Cortex of kidney (tissue), 1 donor: ENCODE measurements around the gene LAPTM4A.
"Not testable (repeated sequence)": the region's sequence is repeated elsewhere in the genome, so short reads cannot be mapped to it uniquely, and the experiment has no call there.

Experiments
- DNase-seq: peaks from one replicate; lab custom pipeline; 2025; lab: John Stamatoyannopoulos, UW

Gene LAPTM4A

DNA sequence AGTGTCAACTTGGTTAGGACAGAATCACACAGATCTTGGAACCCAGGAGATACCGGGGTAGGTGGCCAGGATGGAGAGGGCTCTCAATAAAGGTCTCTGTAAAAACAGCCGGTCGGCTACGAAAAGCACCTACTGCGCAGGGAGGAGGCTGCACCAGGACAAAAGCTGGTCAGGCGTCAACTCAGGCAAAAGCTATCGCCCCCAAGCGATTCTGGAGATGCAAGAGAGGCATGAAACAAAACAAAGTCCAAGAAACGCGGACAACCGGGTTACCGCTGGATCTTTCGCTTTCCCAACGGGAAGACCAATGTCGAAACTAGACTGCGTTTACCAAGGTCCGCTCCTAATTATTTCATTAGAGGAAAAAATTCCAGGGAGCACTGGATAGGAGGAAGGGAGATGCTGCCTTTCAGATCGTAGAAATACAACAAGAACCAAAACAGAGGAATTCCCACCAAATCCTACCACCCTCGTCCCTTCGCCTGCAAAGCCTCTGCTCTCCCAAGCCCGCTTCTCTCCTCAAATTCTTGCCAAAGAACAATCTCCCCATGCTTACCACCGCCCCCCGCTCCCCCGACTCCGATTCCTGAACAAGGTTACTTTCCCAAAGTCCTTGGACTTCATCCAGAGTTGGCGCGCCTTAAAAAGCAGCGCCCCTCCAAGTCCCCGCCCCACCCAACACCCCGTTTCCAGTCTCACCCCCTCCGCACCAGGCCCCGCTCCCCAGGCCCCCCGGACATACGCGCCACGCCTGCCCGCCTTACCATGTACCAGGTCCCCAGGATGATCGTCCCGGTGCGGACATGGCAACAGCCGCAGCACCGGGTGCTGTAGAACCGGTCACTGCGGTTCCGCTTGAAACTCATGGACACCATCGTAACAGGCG is 539 bp downstream of the LAPTM4A start:
- DNase-seq, result no peak

DNA sequence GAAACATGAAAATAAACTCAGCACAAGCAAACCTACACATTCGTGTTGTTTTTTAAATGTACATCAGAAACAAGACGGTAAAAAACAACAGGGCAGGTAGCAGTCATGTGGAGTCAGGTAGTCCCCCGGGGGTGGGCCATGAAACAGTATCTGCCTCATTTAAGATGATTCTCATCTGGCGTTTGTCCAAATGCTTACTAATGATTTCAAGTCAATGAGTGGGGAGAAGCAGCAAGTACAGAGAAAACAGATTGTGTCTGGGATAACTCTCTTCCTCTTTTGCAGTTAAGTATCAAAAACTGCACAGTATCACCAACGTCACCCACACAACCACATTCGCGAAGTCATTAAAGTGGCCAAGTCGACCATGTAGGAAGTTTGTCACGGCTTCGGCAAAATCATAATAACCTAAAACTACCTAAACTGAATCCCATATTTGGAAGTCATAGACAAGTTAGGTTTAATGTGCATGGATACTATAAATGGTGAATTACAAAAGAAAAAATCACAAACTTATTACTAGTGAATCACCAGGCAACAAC is 1.3 kb downstream of the LAPTM4A start:
- DNase-seq, result no peak

DNA sequence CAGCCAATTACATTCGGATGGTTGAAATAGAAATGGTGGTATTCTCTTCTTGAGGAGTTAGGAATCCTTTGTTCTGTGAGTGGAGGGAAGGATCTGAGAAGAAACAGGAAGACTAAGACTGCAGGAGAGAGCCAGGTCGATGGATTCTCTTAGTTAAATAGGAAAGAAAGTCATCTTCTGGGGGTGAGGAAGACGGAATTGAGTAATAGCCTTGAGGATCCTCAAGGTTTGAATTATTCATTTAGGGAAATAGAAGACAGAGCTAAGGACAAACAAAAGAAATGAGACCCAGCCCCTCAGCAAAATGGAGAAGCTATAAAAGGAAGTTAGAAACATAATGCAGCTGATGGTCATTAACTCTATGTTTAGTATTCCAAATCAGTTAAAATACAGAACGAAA is 1.8 kb downstream of the LAPTM4A start:
- DNase-seq, result no peak

DNA sequence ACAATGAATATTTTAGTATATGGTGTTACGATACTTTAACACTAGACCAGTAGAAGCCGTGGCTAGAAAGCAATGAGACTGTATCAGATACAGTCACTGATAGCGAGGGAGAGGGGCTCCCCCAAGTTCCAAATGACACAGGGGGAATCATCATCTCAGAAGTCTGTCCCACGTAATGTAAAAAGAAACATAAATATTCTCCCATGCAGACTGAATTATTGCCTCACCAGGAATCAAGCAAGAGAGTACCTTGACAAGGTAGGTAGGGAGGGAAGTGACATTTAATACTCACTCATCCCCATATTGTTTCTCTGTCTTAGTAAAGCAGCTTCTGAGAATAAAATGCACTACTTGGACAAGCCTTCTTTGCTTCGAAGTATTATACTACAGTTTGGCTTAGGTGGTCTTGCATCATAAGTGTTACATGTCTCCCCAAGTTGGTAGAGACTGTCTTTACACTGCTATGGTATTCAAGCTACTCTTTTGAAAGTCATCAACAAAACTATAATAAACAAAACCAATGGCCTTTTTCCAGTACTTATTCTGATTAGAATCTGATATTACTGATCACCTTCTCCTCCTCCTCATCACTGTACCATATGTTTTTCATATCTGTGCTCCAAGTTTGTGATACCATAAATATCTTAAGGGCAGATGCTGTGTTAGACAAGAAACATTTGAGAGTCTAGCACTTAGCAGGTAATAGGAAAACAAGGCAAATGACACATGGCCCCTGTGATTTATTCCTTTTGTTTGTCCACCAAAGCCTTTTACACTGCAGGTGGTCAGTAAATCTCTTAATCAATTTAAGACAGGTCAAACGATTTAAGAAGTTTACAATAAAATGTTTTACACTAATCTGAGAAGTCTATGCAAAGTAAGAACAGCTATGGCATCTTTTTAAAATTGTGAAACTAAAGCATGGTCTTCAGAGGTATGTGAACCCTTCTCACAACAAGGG is 2.7 kb downstream of the LAPTM4A start:
- DNase-seq, result no peak

DNA sequence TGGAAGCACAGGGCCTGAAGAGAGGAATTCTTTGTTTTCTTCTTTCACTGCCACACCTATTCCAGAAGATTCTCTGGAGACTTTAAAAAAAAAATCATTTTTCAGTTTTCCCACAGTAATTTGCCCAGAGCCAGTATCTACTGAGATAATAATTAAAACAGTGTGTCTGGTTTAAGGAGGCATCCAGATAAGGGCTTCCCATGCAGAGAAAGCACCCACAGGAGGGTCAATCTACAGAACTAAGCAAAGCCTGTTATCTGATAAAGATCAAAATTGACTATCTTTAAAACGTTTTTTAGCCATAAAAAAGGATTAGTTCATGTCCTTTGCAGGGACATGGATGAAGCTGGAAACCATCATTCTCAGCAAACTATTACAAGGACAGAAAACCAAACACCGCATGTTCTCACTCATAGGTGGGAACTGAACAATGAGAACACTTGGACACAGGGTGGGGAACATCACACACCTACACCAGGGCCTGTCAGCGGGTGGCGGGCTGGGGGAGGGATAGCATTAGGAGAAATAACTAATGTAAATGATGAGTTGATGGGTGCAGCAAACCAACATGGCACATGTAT is 5.6 kb downstream of the LAPTM4A start:
- not testable (repeated sequence) for DNase-seq

DNA sequence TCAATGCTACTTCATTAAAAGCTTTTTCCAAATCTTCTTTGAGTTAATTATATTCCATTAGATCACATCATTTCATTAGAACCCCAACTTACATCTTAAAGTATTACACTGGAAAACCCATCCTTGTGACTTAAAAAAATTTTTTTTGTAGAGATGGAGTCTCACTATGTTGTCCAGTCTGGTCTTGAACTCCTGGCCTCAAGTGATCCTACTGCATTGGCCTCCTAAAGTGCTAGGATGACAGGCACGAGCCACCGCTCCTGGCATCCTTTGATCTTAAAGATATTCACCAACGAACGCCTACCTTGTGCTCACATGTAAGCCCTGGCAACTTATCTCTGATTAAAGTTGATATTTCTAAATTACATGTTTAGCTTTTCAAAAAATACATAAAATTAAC is 6.7 kb downstream of the LAPTM4A start:
- no peak for DNase-seq

DNA sequence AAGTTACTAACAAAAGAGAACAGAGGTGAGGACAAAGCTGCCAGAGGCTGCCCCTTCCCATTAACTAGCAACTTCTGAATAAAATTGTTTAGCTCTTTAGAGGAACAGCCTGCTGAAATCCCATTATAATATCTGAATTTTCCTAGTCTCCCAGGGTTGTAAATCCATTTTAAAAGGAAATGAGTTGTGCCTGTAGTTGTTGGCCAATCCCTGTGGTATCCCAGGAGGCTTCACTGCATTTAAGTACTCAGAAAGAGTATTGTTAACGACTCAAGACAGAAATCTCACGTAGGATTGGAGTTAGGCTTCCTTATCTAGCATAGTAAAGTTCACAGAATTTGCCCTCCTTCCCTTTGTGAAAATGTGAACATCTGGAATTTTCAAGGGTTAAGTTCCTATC is 8.9 kb downstream of the LAPTM4A start:
- no peak for DNase-seq

DNA sequence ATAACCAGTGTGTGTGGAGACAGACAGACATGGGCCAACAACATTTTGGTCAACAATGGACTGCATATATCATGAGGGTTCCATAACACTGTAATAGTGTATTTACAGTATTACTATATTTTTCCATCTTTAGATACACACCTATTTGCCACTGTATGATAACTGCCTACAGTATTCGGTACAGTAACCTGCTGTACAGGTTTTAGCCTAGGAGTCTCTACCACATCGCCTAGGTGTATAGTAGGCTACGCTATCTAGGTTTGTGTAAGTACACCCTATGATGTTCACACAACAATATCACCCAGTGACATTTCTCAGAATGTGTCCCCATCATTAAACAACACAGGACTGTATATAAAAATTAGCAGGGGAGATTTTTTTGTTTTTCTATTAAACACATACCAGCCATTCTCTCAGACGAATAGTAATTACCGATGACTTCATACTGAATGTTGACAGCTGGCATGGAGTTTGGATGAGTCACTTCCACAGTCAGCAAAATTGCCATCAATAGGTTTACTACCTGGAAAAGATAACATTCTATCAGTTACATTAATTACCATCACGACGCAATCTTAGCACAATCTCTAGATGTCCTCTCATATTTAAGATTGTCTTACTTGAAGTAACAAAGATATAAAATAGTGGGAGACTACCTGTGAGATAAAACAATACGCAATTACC is 10.8 kb downstream of the LAPTM4A start:
- no peak for DNase-seq

DNA sequence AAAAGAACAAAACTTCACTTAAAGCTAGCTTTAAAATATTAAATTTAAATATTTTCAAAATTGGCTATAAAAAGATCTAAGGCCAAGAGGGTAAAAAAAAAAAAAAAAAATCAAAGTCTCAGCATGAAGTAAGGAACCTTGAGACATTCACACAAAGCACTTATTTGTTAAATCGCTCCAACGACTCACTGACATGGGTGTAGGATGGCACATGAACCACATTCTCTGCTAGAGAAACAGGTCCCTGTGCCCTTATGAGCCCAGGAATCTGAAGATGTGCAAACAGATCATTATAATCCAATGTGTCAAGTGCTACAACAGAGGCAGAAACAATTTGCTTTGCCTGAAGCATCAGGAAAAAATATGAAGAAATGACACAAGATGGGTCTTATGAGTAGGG is 13.8 kb downstream of the LAPTM4A start:
- DNase-seq, result no peak

DNA sequence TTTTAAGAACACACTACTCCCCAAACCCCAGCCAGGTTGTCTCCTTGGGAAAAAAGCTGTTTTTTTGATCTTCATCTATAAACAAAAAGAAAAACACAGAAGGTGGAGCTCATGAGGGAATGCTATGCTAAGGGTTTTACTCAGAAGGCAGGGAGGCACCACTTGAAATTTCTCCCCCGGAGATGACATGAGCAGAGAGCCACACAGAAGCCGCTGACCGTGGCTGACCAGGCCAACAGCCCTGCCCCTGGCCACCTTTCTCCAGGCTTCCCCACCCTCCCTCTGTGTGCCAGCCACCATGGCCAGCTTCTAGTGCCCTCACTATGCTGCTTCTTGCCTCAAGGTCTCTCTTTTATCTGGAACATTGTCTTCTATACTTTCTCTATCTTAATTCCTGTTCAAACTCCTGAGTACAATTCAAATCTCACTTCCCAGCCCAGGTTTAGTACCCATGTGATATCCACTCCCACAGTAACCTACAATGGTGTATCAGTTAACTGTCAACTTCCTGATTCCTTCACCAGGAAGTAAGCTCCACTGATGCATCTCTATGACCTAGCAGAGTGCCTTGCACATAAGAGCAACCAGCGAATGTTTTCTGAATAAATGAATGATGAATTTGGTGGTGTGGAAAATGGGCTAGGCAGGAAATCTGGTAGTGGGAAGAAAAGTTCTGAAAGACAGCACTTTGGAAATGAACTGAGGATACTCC is 15.3 kb downstream of the LAPTM4A start:
- no peak for DNase-seq

DNA sequence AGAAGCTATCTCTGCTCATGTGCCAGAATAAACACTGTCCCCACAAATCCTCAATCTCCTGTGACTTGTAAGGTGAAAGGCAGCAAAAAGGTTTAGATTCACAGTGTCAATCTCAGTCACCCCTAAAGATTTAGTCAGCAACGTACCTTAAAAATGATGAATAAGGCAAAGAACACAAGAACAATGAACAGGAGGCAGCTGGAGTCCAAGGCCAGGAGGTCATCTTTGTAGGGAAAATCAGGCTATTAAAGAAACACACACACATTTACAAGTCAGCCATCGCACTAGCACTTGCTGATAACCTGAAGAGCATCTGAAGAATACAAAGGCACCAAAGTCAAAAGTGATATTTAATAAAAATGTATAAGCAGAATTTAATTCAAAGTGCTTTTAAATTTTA is 16.6 kb downstream of the LAPTM4A start:
- no peak for DNase-seq

DNA sequence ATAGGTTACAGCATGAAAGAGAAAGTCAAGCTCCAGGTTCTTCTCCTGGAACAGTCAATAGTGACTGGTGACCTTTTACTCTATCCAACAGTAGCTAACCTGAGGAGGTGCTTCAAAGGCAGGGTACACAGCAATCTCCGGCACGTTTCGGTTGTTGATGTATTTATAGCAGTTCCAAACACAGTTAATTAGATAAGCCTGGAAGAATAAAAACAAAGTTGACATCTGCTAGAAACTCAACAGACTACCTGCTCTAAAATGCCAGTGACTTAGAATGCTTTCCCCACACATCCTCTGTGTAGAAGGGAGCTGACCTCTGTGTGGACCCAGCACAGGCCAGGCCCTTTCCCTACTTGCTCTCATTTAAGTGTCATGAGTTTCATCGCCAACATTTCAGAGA is 17.2 kb downstream of the LAPTM4A start:
- DNase-seq, result no peak

DNA sequence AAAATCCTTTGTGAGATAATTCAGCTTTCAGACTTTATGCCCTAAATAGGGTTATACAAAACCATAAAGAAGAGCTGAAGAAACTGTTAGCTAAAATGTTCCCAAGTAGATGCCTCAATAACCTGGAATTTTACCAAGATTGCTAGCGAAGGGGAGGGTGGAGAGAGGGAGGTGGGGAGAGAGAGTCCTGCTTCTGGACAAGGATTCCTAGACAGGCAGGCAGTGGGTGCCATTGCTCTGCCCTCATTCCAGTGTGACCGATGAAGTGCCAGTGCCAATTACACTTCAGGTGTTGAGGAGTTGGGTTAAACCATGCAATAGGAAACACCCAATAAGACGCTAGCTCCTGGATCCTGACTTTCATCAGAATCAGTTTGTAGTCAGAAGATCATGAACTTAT is 18.1 kb downstream of the LAPTM4A start:
- no peak for DNase-seq

DNA sequence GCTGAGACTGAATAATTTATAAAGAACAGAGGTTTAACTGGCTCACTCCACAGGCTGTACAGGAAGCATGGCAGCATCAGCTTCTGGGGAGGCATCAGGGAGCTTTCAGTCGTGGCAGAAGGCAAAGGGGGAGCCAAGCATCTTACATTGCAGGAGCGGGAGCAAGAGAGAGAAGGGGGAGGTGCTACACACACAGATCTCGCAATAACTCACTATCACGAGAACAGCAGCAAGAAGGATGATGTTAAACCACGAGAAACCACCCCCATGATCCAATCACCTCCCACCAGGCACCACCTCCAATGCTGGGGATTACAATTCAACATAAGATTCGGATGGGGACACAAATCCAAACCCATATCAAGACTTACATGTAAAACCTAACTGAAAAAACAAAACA is 21.2 kb downstream of the LAPTM4A start:
- DNase-seq, result no peak

DNA sequence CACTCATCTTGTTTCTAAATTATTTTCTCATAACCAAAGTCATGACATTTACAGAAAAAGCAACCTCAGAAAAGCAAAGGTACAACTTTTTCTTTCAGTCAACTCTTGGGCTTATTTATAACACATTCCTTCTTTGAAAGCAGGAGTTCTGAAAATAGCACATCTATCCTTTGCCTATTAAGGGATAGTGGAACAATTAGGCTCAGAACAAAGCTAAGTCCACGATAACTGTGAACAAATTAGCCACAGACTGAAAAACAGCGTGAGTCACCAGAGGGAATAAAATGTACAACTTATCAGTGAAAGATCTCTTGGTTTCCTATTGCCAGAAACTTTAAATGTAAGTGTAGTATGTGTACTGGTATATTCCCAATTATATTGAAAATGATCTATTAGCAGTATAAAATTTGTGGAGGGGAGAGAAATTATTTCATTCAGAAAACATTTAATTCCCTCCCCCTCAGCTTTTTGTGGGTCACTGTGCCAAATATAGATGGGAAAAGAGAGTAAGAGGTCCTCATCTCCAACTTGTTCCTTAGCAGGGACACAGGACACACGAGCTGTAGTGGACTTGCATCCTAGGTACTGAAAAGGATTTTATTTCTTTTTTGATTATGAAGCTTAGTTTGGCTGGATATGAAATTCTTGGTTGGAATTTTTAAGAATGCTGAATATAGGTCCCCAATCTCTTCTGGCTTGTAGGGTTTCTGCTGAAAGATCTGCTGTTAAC is 23.6 kb downstream of the LAPTM4A start:
- no peak for DNase-seq

DNA sequence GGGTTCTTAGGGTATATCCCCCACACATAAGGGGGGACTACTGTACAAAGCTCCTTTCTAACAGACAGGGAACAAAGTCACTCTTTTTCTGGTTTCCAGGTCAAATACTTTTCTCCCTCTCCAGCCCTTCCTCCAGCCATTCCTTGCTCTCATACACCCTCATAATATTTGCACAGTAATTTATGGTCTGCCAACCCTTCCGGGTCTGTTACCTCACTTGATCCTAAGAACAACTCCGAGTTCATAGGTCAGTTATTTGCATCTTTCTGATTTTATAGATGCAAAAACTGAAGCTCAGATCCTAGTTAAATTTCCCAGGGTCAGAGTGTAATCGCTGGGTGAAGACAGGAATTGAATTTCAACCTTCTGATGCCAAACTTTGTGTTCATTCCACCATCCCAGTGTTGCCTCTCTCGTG is 24.2 kb downstream of the LAPTM4A start:
- DNase-seq, result no peak

DNA sequence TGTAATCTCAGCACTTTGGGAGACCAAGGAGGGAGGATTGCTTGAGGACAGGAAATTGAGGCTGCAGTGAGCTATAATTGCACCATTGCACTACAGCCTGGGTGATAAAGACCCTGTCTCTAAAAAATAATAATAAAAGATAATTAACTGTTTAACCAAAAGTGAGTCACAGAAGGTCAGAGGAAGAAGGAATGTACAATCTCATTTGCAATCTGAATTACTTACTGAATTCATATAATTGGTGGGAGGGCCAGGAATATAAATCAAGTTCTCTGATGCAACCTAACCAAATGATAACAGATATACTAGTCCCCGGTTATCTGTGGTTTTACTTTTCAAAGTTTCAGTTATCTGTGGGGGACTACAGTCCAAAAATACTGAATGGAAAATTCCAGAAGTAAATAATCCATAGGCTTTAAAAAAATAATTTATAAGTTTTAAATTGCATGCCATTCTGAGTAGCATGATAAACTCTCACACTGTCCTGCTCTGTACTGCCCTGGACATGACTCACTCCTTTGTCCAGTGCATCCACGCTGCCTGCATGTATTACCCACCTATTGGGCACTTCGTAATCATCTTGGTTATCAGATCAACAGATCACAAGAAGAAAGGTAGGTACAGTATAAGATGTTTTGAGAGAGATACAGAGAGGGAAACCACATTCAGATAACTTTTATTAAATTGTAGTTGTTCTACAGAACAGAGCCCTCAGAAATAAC is 26.2 kb downstream of the LAPTM4A start:
- no peak for DNase-seq

DNA sequence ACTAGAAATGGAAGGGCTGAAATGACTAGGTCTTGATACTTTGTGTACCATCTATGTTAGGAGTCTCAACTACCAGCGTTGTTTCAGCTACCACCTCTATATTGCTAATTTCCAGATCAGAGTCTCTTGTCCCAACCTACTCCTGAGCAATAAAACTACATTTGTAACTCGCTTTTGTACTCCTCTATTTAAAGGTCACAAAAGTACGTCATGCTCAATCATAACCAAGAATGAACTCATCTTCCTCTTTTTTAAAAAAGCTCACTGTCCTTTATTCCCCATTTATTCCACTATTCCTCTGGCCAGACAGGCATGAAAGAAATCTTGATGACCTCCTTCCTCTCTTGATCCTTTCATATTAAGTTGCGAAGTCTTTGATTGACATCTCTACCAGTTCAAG is 27.7 kb downstream of the LAPTM4A start:
- no peak for DNase-seq

DNA sequence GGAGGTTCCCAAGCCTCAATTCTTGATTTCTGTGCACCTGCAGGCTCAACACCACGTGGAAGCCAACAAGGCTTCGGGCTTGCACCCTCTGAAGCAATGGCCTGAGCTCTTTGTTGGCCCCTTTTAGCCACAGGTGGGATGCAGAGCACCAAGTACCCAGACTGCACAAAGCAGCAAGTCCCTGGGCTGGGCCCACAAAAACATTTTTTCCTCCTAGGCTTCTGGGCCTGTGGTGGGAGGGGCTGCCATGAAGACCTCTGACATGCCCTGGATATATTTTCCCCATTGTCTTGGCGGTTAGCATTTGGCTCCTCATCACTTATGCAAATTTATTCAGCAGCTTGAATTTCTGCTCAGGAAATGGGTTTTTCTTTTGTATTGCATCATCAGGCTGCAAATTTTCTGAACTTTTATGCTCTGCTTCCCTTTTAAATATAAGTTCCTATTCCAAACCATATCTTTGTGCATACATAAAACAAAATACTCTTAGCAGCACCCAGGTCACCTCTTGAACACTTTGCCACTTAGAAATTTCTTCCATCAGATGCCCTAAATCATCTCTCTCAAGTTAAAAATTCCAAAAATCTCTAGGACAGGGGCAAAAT is 29.9 kb downstream of the LAPTM4A start:
- no peak for DNase-seq
